Measurements from ENCODE around the gene WDFY2. TPM values are rescaled to one million over a fixed set of nuclear protein-coding genes. Genes with fewer than 3 reads are reported as not detected.

Gene WDFY2
- polyA plus RNA-seq, 3 donors: 6.5 to 40.1 (median 9.1) TPM

DNA sequence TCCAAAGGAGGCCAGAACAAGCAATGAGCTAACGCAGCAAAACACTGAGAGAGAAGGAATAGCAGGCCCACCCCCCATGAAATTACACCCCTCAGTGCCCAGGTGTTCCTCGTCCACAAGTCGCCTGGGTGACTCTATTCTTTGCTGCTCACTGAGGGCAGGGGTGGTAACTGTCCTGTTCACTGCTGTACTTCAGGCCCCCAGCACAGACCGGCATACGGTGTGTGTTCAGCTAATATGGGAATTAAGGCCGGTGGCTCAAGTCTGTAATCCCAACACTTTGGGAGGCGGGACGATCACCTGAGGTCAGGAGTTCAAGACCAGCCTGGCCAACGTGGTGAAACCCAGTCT, 187.8 kb downstream of the WDFY2 start:
- Histone ChIP-seq H3K4me3 (replicated peaks in 1 of 3; ENCODE audit: low read depth in 2 of 3, low read length in 3 of 3) (no peak overlapping the region), H4K20me1 (ENCODE audit: insufficient read depth, low read length) (no peaks in the 10 kb centered on the region), H3K4me2 (replicated peaks; ENCODE audit: extremely low read depth, low read length, poor library complexity, severe bottlenecking) (no peak overlapping the region), H3K36me3 (replicated peaks in 1 of 2; ENCODE audit: control insufficient read depth in 1 of 2, insufficient read depth in 2 of 2, low read length in 2 of 2) (peaks cover 3 to 18% of the 10 kb centered on the region in 2 donors), H2AFZ (ENCODE audit: insufficient read depth, low read depth, low read length, poor library complexity, severe bottlenecking) (no peak overlapping the region), H3K27me3 (ENCODE audit: control insufficient read depth in 2 of 2, insufficient read depth in 2 of 2, low read length in 2 of 2) (peaks cover 0 to 6% of the 10 kb centered on the region in 2 donors), H3K4me1 (ENCODE audit: control insufficient read depth in 1 of 2, insufficient read depth in 2 of 2, low read length in 2 of 2) (no peaks in the 10 kb centered on the region), H3K9me3 (replicated peaks in 1 of 2; ENCODE audit: control insufficient read depth in 1 of 2, insufficient read depth in 1 of 2, low read length in 2 of 2) (no peaks in the 10 kb centered on the region), H3K27ac (ENCODE audit: low read depth in 1 of 2, low read length in 2 of 2) (no peak overlapping the region), H3K79me2 (ENCODE audit: insufficient read depth, low read length) (no peaks in the 10 kb centered on the region), H3K9ac (ENCODE audit: insufficient read depth, low read length, poor library complexity, severe bottlenecking) (no peak overlapping the region)
- peaks cover 0 to 6% (median 0%) of the 10 kb centered on the region in 7 donors for H3K9me3 Mint-ChIP-seq
- H3K36me3 Mint-ChIP-seq: peaks cover 11% of the 10 kb centered on the region in 2 donors
- no peaks in the 10 kb centered on the region for H3K4me1 Mint-ChIP-seq
- peaks cover 6 to 14% (median 7%) of the 10 kb centered on the region in 3 donors for H3K27me3 Mint-ChIP-seq (ENCODE audit: low read depth in 3 of 3)
- no peak overlapping the region for H3K4me3 Mint-ChIP-seq
- TF ChIP-seq, protein P1, sequence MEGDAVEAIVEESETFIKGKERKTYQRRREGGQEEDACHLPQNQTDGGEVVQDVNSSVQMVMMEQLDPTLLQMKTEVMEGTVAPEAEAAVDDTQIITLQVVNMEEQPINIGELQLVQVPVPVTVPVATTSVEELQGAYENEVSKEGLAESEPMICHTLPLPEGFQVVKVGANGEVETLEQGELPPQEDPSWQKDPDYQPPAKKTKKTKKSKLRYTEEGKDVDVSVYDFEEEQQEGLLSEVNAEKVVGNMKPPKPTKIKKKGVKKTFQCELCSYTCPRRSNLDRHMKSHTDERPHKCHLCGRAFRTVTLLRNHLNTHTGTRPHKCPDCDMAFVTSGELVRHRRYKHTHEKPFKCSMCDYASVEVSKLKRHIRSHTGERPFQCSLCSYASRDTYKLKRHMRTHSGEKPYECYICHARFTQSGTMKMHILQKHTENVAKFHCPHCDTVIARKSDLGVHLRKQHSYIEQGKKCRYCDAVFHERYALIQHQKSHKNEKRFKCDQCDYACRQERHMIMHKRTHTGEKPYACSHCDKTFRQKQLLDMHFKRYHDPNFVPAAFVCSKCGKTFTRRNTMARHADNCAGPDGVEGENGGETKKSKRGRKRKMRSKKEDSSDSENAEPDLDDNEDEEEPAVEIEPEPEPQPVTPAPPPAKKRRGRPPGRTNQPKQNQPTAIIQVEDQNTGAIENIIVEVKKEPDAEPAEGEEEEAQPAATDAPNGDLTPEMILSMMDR (IDR thresholded peaks at IDR 0.05): no peak
- H3K27ac Mint-ChIP-seq: peak overlapping the region in 1 of 7 donors; percentile 41
- intact Hi-C loops (cut with micrococcal nuclease): no loop called here
- WGBS (ENCODE audit: insufficient coverage): 85% methylated on average over 4 of the region's 9 CpGs
- DNase-seq: no peak

DNA sequence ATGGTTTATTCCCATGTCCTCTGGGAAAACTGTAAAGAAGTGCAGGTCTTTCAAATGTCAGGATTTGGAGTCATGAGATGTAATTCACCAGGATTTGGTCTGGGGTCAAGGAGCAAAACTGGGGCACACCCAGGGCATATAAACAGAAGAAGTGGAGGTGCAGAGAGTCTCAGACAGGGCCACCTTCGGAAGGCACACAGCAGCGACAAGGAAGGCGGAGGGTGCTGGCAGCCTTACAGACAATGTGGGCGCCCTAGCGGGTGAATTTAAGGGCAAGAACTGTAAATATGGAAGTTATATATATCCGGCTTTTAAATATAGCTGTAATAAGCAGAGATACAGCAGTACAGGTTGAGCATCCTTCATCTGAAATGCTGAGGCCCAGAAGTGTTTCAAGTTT, 188.5 kb downstream of the WDFY2 start:
- WGBS (ENCODE audit: insufficient coverage): 95% methylated on average over 3 of the region's 6 CpGs
- intact Hi-C loops (cut with micrococcal nuclease): no loop called here
- no peak overlapping the region for H3K27ac Mint-ChIP-seq

More for the DNA sequence above, 188.5 kb downstream of the WDFY2 start:
- Histone ChIP-seq H3K9me3 (replicated peaks in 1 of 2; ENCODE audit: control insufficient read depth in 1 of 2, insufficient read depth in 1 of 2, low read length in 2 of 2) (no peaks in the 10 kb centered on the region), H3K27ac (ENCODE audit: low read depth in 1 of 2, low read length in 2 of 2) (no peak overlapping the region), H2AFZ (ENCODE audit: insufficient read depth, low read depth, low read length, poor library complexity, severe bottlenecking) (no peak overlapping the region), H3K4me1 (ENCODE audit: control insufficient read depth in 1 of 2, insufficient read depth in 2 of 2, low read length in 2 of 2) (no peaks in the 10 kb centered on the region), H3K36me3 (replicated peaks in 1 of 2; ENCODE audit: control insufficient read depth in 1 of 2, insufficient read depth in 2 of 2, low read length in 2 of 2) (peaks cover 0 to 13% of the 10 kb centered on the region in 2 donors), H3K79me2 (ENCODE audit: insufficient read depth, low read length) (no peaks in the 10 kb centered on the region), H3K9ac (ENCODE audit: insufficient read depth, low read length, poor library complexity, severe bottlenecking) (no peak overlapping the region), H3K4me3 (replicated peaks in 1 of 3; ENCODE audit: low read depth in 2 of 3, low read length in 3 of 3) (no peak overlapping the region), H3K27me3 (ENCODE audit: control insufficient read depth in 2 of 2, insufficient read depth in 2 of 2, low read length in 2 of 2) (peaks cover 0 to 10% of the 10 kb centered on the region in 2 donors), H3K4me2 (replicated peaks; ENCODE audit: extremely low read depth, low read length, poor library complexity, severe bottlenecking) (no peak overlapping the region), H4K20me1 (ENCODE audit: insufficient read depth, low read length) (no peaks in the 10 kb centered on the region)
- no peak overlapping the region for H3K4me3 Mint-ChIP-seq
- H3K9me3 Mint-ChIP-seq: peaks cover 0 to 6% (median 0%) of the 10 kb centered on the region in 7 donors
- TF ChIP-seq, protein P1 (IDR thresholded peaks at IDR 0.05): no peak
- H3K36me3 Mint-ChIP-seq: peaks cover 6% of the 10 kb centered on the region in 2 donors
- peaks cover 6 to 21% (median 9%) of the 10 kb centered on the region in 3 donors for H3K27me3 Mint-ChIP-seq (ENCODE audit: low read depth in 3 of 3)
- H3K4me1 Mint-ChIP-seq: peaks cover 2% of the 10 kb centered on the region
- no peak for DNase-seq
